GM18498 (cell line): ENCODE results near the gene CPT1C.

Source experiments
- ATAC-seq: cut with Tn5 transposase; IDR thresholded peaks from one replicate; pipeline ENCODE4 v1.9.1; 2021; ENCODE audit warnings: mild to moderate bottlenecking, moderate library complexity; ENCODE audit not compliant: unreplicated experiment

The CPT1C gene

DNA sequence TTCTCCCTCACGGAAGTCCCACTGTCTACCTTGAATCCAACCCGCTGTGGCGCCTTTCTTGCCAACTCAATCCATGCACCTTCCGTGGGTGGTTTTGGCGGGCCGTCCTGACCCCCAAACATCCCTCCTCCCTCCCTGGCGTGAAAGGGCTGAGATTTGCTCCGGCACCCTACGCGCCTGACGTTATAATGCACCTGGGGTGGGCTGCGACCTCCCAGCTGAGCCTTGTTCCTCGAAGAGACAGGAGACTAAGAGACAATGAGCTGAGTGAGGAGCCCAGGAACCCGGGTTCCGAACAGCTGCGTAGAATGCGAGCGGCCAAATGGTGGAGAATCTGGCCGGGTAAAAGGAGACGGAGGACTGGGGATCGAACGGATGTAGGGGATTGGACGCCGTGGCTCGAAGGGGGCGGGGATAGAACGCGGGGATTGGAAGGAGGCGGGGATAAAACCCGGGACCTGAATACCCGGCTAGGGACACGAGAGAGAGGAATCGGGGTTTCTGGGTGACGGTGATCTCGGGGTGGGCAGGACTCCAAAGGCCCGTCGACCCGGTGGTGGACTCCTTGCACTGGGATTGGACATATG, at the start of gene CPT1C:
Gene CPT1C (plus strand): TSS at position 461 of the 587 bp plus-strand sequence. CDS start 1,137 bp downstream, outside the sequence.
- no peak for ATAC-seq

DNA sequence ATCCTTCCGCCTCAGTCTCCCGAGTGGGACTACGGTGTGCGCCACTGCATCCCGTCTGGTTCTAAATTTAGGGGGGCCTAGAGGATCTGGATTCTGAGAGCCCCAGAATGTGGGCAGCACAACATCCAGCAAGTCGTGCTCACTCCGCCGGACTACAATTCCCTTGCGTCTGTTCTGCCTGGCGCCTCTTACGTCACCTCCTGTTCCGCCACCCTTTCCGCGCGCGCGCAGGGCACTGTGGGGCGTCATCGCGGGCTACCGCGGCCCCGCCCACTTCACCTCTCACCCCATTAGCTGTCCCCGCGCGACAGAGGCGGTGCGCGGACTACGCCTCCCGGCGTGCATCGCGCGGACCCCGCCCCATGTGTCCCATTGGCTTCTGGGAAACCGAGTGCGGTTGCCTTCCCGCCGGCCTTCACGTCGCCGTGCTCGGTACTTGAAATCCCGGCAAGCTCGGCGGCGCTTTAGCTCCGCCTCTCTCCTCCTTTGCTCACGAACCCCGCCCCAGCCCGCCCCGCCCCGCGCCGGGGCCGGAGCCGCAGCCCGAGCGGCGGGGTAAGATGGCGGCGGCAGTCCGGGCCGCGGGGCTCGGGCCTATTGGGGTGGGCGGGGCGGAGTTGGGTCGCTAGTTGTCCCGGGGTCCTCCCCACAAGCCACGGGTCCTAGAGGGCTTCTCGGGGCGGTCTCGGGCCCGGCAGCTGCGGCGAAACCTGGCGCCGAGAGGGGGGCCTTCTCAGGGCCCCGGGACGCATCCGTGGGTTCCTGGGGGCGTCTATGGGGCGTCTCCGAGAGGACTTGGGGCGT, 49.0 kb upstream of the CPT1C start, which contains the start of gene SCAF1:
Gene SCAF1 (plus strand): TSS at position 522 of the 804 bp plus-strand sequence. CDS start 2,818 bp downstream, outside the sequence.
- ATAC-seq, result peak; percentile 55

DNA sequence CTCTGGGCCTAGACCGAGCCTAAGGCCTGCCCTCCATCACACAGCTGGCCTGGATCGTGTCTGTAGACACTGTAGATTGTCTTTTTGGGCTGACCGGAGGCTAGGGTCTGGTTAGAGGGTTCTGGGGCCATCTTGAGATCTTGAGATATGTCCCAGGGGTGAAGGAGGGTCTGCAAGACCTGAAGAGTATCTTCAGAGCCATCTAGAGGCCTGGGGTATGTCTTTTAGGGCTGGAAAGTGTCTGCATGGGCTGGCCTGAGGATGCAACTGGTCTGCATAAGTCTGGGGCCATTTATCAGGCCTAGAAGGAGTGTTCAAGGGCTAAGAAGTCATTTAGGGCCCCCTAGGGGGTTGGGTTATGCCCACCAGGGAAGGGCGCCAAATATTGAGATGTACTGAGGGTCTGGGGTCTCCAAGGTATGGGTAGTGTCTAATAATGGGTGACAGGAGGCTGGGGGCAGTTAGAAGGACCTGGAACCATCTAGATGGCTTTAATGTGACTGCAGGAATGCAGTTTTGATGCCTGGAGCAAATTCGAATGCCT, 48.4 kb upstream of the CPT1C start:
- no peak for ATAC-seq

DNA sequence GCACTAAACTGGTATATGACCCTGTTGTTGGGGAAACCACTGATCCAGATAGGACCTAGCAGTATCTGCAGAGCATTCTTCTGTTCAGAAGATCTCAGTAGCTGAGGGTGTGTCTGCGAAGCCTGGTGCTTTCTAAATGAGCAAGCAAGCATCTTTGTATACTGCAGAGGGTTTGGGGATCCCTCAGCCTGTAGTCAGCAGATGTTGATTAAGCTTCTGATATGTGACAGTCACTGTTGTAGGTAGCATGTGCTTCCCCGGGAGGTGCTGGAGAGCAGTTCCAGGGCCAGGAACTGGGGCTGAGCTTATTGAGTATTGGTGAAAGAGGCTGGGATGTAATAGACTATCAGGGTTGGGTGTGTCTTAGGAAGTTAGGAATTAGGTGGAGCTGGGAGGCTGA, 47.5 kb upstream of the CPT1C start:
- no peak for ATAC-seq

DNA sequence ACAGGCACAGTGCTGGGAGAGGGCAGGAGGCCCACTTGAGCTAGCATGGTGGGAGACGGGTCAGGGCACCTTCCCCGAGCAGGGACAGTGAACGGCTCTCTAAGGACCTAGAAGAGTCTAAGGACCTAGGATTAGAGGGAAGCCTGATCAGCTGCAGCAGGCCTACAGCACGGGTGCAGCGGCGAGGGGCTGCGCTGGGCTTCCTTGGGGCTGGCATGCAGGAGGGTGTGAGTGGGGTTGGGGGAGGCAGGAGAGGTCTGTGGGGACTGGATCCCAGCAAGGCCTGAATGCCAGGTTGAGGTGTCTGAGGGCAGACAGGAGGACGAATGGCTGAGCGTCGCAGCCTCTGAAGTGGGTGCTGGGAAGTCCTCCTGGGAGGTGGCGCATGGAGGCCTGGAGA, 45.3 kb upstream of the CPT1C start:
- ATAC-seq, result no peak

DNA sequence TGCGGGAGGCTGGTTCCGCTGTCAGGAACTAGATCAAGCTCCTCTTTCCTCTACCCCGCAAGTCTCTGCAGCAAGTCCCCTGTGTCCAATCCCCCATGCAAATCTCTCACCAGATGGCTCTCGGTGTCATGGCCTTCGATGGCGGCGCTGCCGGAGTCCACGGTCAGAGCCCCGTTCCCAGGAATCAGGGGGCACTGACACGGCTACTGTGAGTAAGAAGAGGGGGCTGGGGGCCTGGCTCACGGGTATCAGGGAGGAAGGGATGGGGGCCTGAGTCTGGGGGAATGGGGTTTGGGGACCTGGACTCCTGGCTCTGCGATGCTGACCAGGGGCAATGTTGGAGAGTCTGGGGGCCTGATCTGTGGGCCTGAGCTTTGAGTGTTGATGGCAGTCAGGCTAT, 44.9 kb upstream of the CPT1C start:
- no peak for ATAC-seq

DNA sequence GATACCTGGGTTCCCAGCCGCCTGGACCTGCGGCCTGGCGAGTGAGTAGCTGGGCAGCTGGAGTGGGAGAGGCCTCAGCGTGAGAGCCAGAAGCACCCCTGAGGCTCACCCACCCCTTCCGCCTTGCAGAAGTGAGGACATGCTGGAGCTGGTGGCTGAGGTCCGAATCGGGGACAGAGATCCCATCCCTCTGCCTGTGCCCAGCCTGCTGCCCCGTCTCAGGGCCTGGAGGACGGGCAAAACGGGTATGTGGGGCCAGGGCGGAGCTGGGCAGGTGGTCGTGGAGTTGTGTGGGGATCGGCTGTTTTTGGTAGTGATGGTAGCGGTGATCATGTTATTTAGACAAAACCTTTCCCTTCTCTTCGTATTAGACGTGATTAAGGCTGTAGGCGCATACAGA, 44.3 kb upstream of the CPT1C start:
- ATAC-seq, result no peak

DNA sequence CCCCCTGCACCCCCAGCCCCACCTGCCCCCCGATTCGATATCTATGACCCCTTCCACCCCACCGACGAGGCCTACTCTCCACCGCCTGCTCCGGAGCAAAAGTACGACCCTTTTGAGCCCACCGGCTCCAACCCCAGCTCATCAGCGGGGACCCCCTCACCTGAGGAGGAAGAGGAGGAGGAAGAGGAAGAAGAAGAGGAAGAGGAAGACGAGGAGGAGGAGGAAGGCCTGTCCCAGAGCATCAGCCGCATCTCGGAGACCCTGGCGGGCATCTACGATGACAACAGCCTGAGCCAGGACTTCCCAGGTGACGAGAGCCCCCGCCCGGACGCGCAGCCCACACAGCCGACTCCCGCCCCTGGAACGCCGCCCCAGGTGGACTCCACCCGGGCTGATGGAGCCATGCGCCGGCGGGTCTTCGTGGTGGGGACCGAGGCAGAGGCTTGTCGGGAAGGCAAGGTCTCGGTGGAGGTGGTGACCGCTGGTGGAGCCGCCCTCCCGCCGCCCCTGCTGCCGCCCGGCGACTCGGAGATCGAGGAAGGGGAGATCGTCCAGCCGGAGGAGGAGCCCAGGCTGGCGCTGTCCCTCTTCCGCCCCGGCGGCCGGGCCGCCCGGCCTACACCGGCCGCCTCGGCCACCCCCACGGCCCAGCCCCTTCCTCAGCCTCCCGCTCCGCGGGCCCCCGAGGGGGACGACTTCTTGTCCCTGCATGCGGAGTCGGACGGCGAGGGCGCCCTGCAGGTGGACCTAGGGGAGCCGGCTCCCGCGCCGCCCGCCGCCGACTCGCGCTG, 39.7 kb upstream of the CPT1C start:
- no peak for ATAC-seq

DNA sequence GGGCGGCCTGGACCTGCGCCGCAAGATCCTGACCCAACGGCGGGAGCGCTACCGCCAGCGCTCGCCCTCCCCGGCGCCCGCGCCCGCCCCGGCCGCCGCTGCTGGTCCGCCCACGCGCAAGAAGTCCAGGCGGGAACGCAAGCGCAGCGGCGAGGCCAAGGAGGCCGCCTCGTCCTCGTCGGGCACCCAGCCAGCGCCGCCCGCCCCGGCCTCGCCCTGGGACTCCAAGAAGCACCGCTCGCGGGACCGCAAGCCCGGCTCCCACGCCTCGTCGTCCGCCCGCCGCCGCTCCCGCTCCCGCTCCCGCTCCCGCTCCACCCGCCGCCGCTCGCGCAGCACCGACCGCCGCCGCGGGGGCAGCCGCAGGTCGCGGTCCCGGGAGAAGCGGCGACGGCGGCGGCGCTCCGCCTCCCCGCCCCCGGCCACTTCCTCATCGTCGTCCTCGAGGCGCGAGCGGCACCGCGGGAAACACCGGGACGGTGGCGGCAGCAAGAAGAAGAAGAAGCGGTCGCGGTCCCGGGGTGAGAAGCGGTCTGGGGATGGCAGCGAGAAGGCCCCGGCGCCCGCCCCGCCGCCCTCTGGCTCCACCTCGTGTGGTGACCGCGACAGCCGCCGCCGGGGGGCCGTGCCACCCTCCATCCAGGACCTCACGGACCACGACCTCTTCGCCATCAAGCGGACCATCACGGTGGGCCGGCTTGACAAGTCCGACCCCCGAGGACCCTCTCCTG, 38.9 kb upstream of the CPT1C start:
- ATAC-seq, result no peak

DNA sequence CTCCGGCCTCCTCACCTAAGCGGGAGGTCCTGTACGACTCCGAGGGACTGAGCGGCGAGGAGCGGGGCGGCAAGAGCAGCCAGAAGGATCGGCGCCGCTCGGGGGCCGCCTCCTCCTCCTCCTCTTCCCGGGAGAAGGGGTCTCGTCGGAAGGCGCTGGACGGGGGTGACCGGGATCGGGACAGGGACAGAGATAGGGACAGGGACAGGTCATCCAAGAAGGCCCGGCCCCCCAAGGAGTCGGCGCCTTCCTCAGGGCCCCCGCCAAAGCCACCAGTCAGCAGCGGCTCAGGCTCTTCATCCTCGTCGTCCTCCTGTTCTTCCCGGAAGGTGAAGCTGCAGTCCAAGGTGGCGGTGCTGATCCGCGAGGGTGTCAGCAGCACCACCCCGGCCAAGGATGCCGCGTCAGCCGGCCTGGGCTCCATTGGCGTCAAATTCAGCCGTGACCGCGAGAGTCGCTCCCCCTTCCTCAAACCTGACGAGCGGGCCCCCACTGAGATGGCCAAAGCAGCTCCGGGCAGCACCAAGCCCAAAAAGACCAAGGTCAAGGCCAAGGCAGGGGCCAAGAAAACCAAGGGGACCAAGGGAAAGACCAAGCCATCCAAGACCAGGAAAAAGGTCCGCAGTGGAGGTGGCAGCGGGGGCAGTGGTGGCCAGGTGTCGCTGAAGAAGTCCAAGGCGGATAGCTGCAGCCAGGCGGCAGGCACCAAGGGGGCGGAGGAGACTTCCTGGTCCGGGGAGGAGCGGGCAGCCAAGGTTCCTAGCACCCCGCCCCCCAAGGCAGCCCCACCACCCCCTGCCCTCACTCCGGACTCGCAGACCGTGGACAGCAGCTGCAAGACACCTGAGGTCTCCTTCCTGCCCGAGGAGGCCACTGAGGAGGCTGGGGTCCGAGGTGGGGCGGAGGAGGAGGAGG, 38.1 kb upstream of the CPT1C start:
- ATAC-seq, result no peak

DNA sequence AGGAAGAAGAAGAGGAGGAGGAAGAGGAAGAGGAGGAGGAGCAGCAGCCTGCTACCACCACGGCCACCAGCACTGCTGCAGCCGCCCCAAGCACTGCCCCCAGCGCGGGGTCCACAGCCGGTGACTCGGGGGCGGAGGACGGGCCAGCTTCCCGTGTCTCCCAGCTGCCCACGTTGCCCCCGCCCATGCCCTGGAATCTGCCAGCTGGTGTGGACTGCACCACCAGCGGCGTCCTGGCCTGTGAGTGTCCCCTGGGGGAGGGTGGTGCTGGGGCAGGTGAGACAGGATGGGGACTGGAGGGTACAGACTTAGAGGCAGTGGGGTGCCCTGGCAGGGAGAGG, 37.5 kb upstream of the CPT1C start:
- ATAC-seq, result no peak

DNA sequence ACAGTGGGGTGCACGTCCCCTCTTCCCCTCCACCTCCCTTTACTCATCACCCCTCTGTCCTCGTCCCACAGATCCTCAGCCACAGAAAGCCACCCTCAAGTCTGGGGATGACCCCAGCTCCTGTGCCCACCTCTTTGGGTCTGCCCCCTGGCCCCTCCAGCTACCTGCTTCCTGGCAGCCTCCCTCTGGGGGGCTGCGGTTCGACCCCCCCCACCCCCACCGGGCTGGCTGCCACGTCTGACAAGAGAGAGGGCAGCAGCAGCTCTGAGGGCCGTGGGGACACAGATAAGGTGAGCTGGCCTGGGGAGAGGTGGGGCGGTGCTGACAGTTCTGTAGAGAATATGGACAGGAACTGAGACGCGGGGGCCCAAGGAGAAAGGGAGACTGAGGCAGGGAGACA, 36.3 kb upstream of the CPT1C start:
- no peak for ATAC-seq

DNA sequence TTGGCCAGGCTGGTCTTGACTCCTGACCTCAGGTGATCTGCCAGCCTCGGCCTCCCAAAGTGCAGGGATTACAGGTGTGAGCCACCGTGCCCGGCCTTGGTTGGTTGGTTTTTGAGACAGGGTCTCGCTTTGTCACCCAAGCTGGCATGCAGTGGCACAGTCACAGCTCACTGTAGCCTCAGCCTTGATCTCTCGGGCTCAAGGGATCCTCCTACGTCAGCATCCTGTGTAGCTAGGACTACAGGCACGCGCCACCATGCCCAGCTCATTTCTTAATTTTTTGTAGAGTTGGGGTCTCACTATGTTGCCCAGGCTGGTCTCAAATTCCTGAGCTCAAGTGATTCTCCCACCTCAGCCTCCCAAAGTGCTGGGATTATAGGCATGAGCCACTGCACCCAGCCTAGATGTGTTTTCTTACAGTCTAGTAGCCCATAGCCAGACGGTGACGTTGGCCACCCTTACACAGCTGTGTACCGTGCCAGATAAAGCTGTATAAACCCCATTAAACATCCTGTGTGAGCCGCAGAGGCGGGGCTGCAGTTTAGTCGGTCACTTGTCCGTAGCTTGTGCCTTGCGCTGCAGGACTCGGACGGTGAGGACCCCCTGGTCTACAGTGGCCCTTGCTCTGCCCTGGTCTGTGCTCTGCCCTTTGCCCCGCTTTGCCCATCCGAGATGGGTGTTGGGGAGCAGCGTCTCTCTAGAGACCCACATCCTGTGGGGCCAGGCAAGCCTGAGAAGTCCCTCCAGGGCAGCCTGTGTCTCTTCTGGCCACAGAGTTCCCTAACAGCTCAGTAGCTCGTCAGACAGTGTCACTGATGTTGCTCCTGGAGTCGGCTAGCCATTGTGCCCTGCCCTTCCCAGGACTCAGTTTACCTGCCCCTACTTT, 35.1 kb upstream of the CPT1C start:
- ATAC-seq, result no peak

DNA sequence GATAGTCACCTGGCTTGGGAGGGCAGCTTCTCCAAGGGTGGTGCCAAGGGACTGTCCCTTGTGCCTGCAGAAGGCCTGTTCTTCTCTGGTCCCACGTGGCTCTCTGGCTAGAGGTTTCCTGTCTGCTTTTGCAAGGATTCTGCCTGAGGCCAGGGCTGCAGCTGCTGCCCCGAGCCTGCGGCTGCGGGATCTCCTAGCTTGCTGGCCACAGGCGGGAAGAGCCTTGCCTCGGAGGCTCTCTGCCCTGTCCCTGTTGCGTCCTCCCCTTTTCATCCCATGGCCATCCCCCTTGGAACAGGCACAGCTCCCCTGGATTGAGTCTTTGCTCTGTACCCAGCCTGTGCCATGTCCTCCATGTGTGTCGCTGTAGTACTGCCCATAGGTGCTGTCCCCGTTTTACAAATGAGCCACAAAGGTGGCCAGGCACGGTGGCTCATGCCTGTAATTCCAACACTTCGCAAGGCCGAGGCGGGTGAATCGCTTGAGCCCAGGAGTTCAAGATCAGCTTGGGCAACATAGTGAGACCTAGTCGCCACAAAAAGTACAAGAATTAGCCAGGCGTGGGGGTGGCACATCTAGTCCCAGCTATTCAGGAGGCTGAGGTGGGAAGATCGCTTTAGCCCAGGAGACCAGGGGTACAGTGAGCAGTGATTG, 34.3 kb upstream of the CPT1C start:
- no peak for ATAC-seq

DNA sequence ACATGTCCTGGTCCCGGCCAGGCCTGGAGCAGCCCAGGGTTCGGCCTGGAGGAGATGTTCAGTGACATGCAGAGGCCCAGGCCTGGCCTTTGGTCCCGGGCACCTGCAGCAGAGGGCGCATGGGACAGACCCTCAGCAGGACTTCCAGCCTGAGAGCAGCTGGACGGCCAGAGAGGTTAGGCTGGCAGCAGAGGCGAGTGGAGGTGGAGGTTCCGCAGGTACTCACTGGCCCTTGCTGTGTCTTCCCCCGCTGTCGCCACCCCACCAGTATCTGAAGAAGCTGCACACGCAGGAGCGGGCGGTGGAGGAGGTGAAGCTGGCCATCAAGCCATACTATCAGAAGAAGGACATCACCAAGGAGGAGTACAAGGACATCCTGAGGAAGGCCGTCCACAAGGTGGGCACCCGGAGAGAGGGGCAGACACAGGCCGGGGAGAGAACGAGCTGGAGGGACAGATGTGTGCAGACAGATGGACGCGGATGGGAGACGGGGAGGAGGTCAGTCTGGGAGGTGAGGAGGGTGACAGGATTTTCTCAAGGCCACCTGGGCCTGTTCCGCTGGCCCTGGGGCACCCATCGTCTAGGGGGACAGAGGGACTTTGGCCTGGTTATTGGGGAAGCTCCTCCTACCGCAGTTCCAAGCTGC, 33.3 kb upstream of the CPT1C start:
- no peak for ATAC-seq

DNA sequence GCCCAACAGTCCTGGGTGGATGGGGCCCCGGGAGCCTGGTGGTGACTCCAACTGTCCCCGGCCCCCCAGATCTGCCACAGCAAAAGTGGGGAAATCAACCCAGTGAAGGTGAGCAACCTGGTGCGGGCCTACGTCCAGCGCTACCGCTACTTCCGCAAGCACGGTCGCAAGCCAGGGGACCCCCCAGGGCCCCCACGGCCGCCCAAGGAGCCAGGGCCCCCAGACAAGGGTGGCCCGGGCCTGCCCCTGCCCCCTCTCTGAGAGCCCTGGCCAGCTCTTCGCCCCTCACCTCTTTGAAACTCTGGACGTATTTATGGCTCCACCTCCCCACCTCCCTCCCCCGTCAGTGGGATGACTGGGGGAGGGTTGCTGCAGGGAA, 32.8 kb upstream of the CPT1C start:
- no peak for ATAC-seq

DNA sequence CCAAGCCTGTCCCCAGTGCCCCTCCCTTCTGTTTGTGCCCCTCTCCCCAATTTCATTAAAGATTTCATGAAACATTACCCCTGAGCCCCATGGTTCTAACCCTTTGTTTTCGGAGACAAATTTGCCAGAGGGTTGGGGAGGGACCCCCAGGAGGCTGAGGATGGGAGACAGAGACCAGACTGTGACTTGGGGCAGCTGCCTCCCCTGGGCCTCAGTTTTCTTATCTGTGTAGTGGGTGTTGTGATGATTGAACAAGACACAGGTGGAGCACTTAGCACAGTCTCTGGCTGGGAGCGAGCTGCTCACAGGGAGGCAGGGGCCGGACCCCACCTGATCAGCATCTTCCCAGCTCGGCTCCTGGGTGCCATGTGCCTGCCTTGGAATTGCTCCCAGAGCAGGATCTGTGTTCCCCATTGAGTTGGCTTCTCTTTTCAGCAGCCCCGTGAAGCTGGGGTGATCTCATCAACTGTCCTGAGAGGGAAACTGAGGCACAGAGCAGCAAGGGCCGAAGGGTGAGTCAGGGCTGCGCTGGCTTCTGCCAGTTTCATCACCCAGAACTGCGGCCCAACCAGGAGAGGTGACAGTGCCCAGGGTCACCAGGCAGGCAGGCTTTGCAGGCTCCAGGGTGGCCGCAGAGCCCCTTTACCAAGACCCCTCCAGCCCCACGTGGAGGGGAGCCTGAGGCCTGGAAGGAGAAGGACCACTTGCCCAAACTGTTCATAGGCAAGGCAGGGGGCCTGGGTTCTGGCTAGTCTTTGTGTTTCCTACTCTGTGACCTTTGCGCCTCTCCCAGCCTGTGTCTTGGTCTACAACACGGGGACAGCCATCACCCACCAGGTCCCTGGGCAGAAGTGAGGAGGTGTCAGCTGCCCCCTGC, 32.1 kb upstream of the CPT1C start:
- ATAC-seq, result no peak
